HepG2 (cell line): ENCODE data around the gene STK40.

Source experiments
- AFF4 ChIP-seq: sonication (generic); formaldehyde crosslinking; IDR thresholded peaks from 2 replicates; pipeline ENCODE4 v1.4.0; 2020; ENCODE audit warnings: missing genetic modification reagents
- EZH2 ChIP-seq: conservative IDR thresholded peaks from 2 replicates; pipeline ENCODE4 v1.6.1; 2012; ENCODE audit warnings: mild to moderate bottlenecking, low read depth, low read length, moderate library complexity
- FOSL1 ChIP-seq: sonication (generic); formaldehyde crosslinking; IDR thresholded peaks from 2 replicates; pipeline ENCODE4 v1.9.0; 2021; ENCODE audit warnings: missing genetic modification reagents, borderline replicate concordance
- GTF2F1 ChIP-seq: fragments of 150-350 bp; IDR thresholded peaks from 2 replicates; pipeline ENCODE4 v1.6.1; 2014; ENCODE audit warnings: low read length
- KLF16 ChIP-seq, 2 experiments: sonication (generic) in 1 of 2; formaldehyde crosslinking in 1 of 2; IDR thresholded peaks; 2 replicates each; pipeline versions ENCODE4 v1.6.1 to v1.8.0; 2016 to 2023; ENCODE audit warnings: missing genetic modification reagents in 2 of 2, missing compliant biosample characterization in 1 of 2
- POLR2A ChIP-seq, 2 experiments: IDR thresholded peaks; 2 replicates each; pipeline ENCODE4 v1.6.1; 2011; ENCODE audit warnings: low read depth in 2 of 2, low read length in 2 of 2, mild to moderate bottlenecking in 1 of 2, moderate library complexity in 1 of 2; ENCODE audit not compliant: insufficient read depth in 1 of 2
- ZFX ChIP-seq: sonication (generic); formaldehyde crosslinking; IDR thresholded peaks from 2 replicates; pipeline ENCODE4 v1.4.0; 2020; ENCODE audit warnings: mild to moderate bottlenecking, low read depth, missing genetic modification reagents, moderate library complexity
- ZNF713 ChIP-seq: sonication (generic); formaldehyde crosslinking; IDR thresholded peaks from 2 replicates; pipeline ENCODE4 v1.4.0; 2020; ENCODE audit warnings: mild to moderate bottlenecking, missing genetic modification reagents

- TF ChIP-seq AFF4 (CRISPR knock-in tag) (no peak), POLR2A (IDR thresholded peaks at IDR 0.05; ENCODE audit: insufficient read depth in 1 of 2, low read depth in 2 of 2, low read length in 2 of 2) (no peak), ZNF713 (CRISPR knock-in tag) (no peak), KLF16 (CRISPR knock-in tag; IDR thresholded peaks at IDR 0.05) (no peak), EZH2 (no peak), FOSL1 (CRISPR knock-in tag) (no peak), GTF2F1 (no peak), ZFX (CRISPR knock-in tag) (no peak)
Observed at GRCh38 chr1:36320767-36321118, 65.0 kb downstream of the STK40 start.
